GM20431 (cell line): ENCODE measurements around the gene PACS1.

Source experiments
- in situ Hi-C: fragments of 300-500 bp; cut with MseI, MboI; formaldehyde crosslinking; loops from one replicate; pipeline ENCODE4 v1.15.0; 2020; ENCODE audit warnings: low sequenced_read_pairs; ENCODE audit not compliant: unreplicated experiment

Gene PACS1

GRCh38 chr11:66160709-66161108 lies 90.6 kb downstream of the PACS1 start:
- in situ Hi-C loops: no loop called here

- in situ Hi-C loops: no loop called here
These were observed 98.2 kb downstream of the PACS1 start for GRCh38 chr11:66168289-66168688.

- in situ Hi-C loops: no loop called here
These were observed 102.1 kb downstream of the PACS1 start for GRCh38 chr11:66172146-66172545.

- in situ Hi-C loops: no loop called here
These were observed 106.6 kb downstream of the PACS1 start for GRCh38 chr11:66176650-66177049.

- in situ Hi-C loops: no loop called here
These were observed 108.1 kb downstream of the PACS1 start for GRCh38 chr11:66178183-66178582.

- in situ Hi-C loops: no loop called here
These were observed 108.8 kb downstream of the PACS1 start for GRCh38 chr11:66178871-66179270.

- in situ Hi-C loops: no loop called here
These were observed 111.7 kb downstream of the PACS1 start for GRCh38 chr11:66181632-66182315.

GRCh38 chr11:66183494-66184048 lies 113.5 kb downstream of the PACS1 start:
- in situ Hi-C loops: no loop called here

GRCh38 chr11:66184728-66185127 lies 114.7 kb downstream of the PACS1 start:
- in situ Hi-C loops: no loop called here

GRCh38 chr11:66186470-66186869 lies 116.4 kb downstream of the PACS1 start:
- in situ Hi-C loops: no loop called here

GRCh38 chr11:66187453-66187852 lies 117.4 kb downstream of the PACS1 start:
- in situ Hi-C loops: no loop called here

- in situ Hi-C loops: no loop called here
These were observed 118.5 kb downstream of the PACS1 start for GRCh38 chr11:66188580-66188979.

GRCh38 chr11:66189031-66189745 lies 119.1 kb downstream of the PACS1 start:
- in situ Hi-C loops: no loop called here

- in situ Hi-C loops: no loop called here
These were observed 120.7 kb downstream of the PACS1 start for GRCh38 chr11:66190786-66191185.

GRCh38 chr11:66192181-66192863 lies 122.2 kb downstream of the PACS1 start:
- in situ Hi-C loops: no loop called here

- in situ Hi-C loops: no loop called here
These were observed 124.3 kb downstream of the PACS1 start for GRCh38 chr11:66194391-66194790.

- in situ Hi-C loops: no loop called here
These were observed 125.8 kb downstream of the PACS1 start for GRCh38 chr11:66195867-66196266.

- in situ Hi-C loops: no loop called here
These were observed 133.8 kb downstream of the PACS1 start for GRCh38 chr11:66203847-66204246.

- in situ Hi-C loops: no loop called here
These were observed 134.3 kb downstream of the PACS1 start for GRCh38 chr11:66204412-66204811.

GRCh38 chr11:66207816-66208215 lies 137.7 kb downstream of the PACS1 start:
- in situ Hi-C loops: no loop called here

- in situ Hi-C loops: no loop called here
These were observed 141.0 kb downstream of the PACS1 start for GRCh38 chr11:66211100-66211499.
